Measurements from ENCODE around the gene AQP11.

DNA sequence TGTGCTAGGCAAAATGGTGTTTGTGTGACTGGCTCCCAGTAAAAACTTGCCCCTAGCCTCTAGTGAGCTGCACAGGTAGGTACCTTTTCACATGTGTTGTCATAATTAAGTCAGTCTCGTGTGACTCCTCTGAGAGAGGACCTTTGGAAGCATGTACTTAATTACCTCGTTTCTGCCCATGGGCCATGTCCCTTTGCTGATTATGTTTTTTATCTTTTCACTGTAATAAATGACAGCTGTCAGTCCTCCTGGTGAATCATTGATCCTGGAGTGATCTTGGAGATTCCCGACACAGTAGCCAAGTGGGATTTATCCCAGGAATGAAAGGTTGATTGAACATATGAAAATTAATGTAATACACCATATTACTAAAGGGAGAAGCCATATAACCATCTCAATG is 60.4 kb downstream of the AQP11 start:
- TF ChIP-seq POLR2A (IDR thresholded peaks at IDR 0.05): no peak
- no peak for TF ChIP-seq CTCF (IDR thresholded peaks at IDR 0.05)

Measured in stomach (tissue), 4 donors.